ENCODE data around the gene ITGB3. TPM values are rescaled to one million over a fixed set of nuclear protein-coding genes. Genes with fewer than 3 reads are reported as not detected.

Gene ITGB3
- 2.2 to 6.0 TPM (median 4.5 TPM) in 5 replicates for total RNA-seq (2022; extraction: Qiagen RNA extraction)

GRCh38 chr17:47253541-47254402 is at the start of gene ITGB3:
ITGB3 (plus strand) TSS chr17:47253827; CDS start chr17:47253862, 35 bp downstream.

DNA sequence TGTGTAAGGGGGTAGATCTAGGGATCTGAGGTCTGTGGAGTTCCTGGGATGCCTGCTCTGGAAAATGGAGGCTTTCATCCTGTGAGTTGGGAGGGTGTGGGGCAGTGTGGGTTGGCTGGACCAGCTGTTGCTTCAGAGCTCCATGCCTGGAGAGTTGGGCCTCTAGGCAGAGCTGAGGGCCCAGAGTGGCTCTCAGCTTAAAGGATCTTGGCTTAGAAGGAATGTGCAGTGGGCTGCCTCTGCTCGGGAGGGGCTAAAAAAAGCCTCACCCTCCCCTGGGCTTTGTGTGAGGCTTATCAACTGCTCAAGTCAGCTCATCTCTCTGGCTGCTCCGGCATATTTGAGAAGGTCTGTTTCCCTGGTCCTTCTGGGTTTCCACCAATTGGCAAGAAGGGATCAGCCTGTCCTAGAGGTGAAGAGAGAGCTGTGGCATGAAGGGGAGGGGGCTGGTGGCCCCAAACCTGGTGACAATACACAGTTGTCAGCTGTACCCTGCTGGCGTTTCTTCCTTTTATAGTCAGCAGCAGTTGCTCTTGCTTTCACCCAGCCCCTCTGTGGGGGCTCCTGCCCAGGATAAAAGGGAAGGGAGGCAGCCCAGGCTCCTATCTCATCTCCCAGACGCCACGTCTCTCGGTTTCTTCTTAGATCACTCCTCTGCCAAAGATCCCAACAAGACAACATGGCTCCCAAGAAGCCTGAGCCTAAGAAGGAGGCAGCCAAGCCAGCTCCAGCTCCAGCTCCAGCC is 44.7 kb upstream of the ITGB3 start, which contains the start of gene MYL4:
MYL4 (plus strand) TSS at position 605 of the 745 bp plus-strand sequence; CDS start at position 680, 75 bp downstream.

DNA sequence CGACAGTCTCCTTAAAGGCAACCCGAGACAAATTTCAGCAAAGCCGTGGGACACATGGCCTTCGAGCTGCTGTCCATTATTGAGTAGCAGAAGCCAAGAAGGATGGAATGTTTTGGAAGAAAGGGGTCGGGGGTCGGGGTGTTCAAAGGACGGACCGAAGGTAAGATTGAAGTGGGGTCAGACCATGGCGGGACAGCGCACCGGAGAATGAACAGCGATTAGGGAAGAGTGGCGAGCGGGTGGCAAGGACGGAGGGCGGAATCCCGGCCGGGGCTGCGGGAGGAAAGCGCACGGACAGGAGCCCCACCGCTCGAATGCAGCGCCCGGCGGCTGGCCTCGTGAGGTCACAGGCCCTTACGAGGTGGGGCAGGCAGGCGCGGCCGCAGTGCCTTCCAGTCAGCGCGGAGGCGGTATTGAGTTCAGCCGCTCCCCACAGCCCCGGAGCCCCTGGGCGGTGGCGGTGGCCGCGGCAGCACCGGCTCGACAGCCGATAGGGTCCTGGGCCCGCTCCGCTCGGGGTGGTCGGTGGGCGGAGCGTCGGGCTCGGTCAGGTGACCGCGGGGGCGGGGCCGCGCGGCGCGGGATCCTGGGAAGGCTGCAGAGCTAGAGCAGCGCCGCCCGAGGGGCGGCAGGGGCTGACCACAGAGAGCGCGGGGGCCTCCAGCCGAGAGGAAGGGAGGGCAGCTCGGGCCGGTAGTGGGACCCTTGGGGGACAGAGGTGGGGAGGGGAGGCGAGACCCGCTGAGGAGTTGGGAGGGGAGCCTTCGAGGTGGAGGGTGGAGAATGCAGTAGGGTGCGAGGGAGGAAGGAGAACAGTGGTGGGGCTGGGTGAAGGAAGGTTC is 70.0 kb downstream of the ITGB3 start, which contains the start of gene EFCAB13:
EFCAB13 (plus strand) TSS at position 574 of the 842 bp plus-strand sequence. CDS start 4,399 bp downstream, outside the sequence.

Other genes with a start within 250 kb of the ITGB3 start
- gene CDC27, start 64.5 kb upstream of the ITGB3 start, total RNA-seq (2022; extraction: Qiagen RNA extraction): 61.7 to 92.2 TPM (median 69.3 TPM) in 5 replicates
- gene MYL4, start 44.5 kb upstream of the ITGB3 start, total RNA-seq (2022; extraction: Qiagen RNA extraction): 0.11 to 0.21 TPM in 2 of 5 replicates, not detected in the others
- gene EFCAB13, start 70.1 kb downstream of the ITGB3 start, total RNA-seq (2022; extraction: Qiagen RNA extraction): 1.6 to 2.3 TPM (median 2.0 TPM) in 5 replicates